HEK293T (cell line): Measurements from ENCODE around the gene RMND5B.

Source experiments
- ARNT ChIP-seq: fragments of 450-650 bp; IDR thresholded peaks from 2 replicates; pipeline ENCODE4 v1.6.1; 2017; ENCODE audit warnings: mild to moderate bottlenecking
- BHLHE40 ChIP-seq: fragments of 450-650 bp; IDR thresholded peaks from 2 replicates; pipeline ENCODE4 v1.6.1; 2016; ENCODE audit warnings: mild to moderate bottlenecking, moderate library complexity, borderline replicate concordance
- FOXK2 ChIP-seq: fragments of 450-650 bp; IDR thresholded peaks from 2 replicates; pipeline ENCODE4 v1.6.1; 2016; ENCODE audit warnings: mild to moderate bottlenecking
- NFRKB ChIP-seq: fragments of 450-650 bp; IDR thresholded peaks from 2 replicates; pipeline ENCODE4 v1.6.1; 2016; ENCODE audit warnings: mild to moderate bottlenecking, moderate library complexity
- SP1 ChIP-seq: fragments of 450-650 bp; IDR thresholded peaks from 2 replicates; pipeline ENCODE4 v1.6.1; 2017
- ZNF384 ChIP-seq: fragments of 450-650 bp; IDR thresholded peaks from 2 replicates; pipeline ENCODE4 v1.6.1; 2016

GRCh38 chr5:178115814-178116142, 15.0 kb upstream of the RMND5B start:
- TF ChIP-seq ZNF384 (no peak), FOXK2 (no peak), NFRKB (no peak), SP1 (no peak), BHLHE40 (no peak), ARNT (no peak)
